GM23248 (cell line): ENCODE results near the gene NHLRC2. TPM values are rescaled to one million over a fixed set of nuclear protein-coding genes. Genes with fewer than 3 reads are reported as not detected.

Source experiments
- DNase-seq: peaks from one replicate; pipeline ENCODE4 v3.0.0-alpha.2; 2015
- H2AFZ ChIP-seq: fragments of 200-600 bp; sonication (generic); 2 replicates; pipeline ENCODE4 v1.6.1; 2016; ENCODE audit warnings: antibody characterized with exemption
- H3F3A ChIP-seq: fragments of 200-600 bp; sonication (generic); 2 replicates; pipeline ENCODE4 v1.6.1; 2016; ENCODE audit warnings: mild to moderate bottlenecking, antibody characterized with exemption, mixed run types; ENCODE audit not compliant: insufficient read depth
- H3K27ac ChIP-seq: fragments of 200-600 bp; sonication (generic); 2 replicates; pipeline ENCODE4 v1.5.1; 2016; ENCODE audit warnings: mild to moderate bottlenecking
- H3K27me3 ChIP-seq: fragments of 200-600 bp; sonication (generic); replicated peaks from 2 replicates; pipeline ENCODE4 v1.6.1; 2016; ENCODE audit warnings: mild to moderate bottlenecking; ENCODE audit not compliant: insufficient read depth
- H3K36me3 ChIP-seq: fragments of 200-600 bp; sonication (generic); 2 replicates; pipeline ENCODE4 v1.6.1; 2016; ENCODE audit warnings: low read depth, mild to moderate bottlenecking
- H3K4me1 ChIP-seq: fragments of 200-600 bp; sonication (generic); 2 replicates; pipeline ENCODE4 v1.6.1; 2016; ENCODE audit warnings: mild to moderate bottlenecking; ENCODE audit not compliant: insufficient read depth
- H3K4me2 ChIP-seq: fragments of 200-600 bp; sonication (generic); one replicate; pipeline ENCODE4 v1.6.1; 2016; ENCODE audit warnings: mild to moderate bottlenecking; ENCODE audit not compliant: unreplicated experiment
- H3K4me3 ChIP-seq: fragments of 200-600 bp; sonication (generic); 2 replicates; pipeline ENCODE4 v1.5.1; 2016; ENCODE audit warnings: mild to moderate bottlenecking
- H3K79me2 ChIP-seq: fragments of 200-600 bp; sonication (generic); 2 replicates; pipeline ENCODE4 v1.6.1; 2016; ENCODE audit warnings: mild to moderate bottlenecking; ENCODE audit not compliant: insufficient read depth
- H3K9ac ChIP-seq: fragments of 200-600 bp; sonication (generic); 2 replicates; pipeline ENCODE4 v1.6.1; 2016; ENCODE audit warnings: mild to moderate bottlenecking
- H3K9me2 ChIP-seq: fragments of 200-600 bp; sonication (generic); 2 replicates; pipeline ENCODE4 v1.6.1; 2016; ENCODE audit warnings: mixed run types, mild to moderate bottlenecking, moderate library complexity; ENCODE audit not compliant: insufficient read depth
- H3K9me3 ChIP-seq: fragments of 200-600 bp; sonication (generic); one replicate; pipeline ENCODE4 v1.6.1; 2017; ENCODE audit warnings: low read depth
- H4K20me1 ChIP-seq: fragments of 200-600 bp; sonication (generic); 2 replicates; pipeline ENCODE4 v1.6.0; 2016; ENCODE audit not compliant: insufficient read depth
- EZH2 ChIP-seq: fragments of 200-600 bp; sonication (generic); IDR thresholded peaks from 2 replicates; pipeline ENCODE4 v1.6.1; 2018; ENCODE audit warnings: antibody characterized with exemption, mild to moderate bottlenecking; ENCODE audit not compliant: insufficient read depth, poor library complexity, severe bottlenecking
- EZH2phosphoT487 ChIP-seq: fragments of 200-600 bp; sonication (generic); IDR thresholded peaks from 2 replicates; pipeline ENCODE4 v1.6.1; 2018; ENCODE audit warnings: antibody characterized with exemption, moderate library complexity, mild to moderate bottlenecking, low read depth; ENCODE audit not compliant: insufficient read depth
- WGBS, 2 experiments: methylation state at CpG; one replicate each; pipeline ENCODE4 v1.1.6; 2015 to 2017; ENCODE audit warnings: low lambda C conversion rate in 2 of 2, low coverage in 1 of 2; ENCODE audit errors: missing lambda C conversion rate in 2 of 2; 5-methylcytosine and 5-hydroxymethylcytosine counted together
- in situ Hi-C: fragments of 300-500 bp; cut with MboI; formaldehyde crosslinking; loops from 2 replicates; pipeline ENCODE4 v1.15.0; 2020
- polyA plus RNA-seq: library from polyadenylated mRNA; unstranded; fragments of >200 nt; fragmentation: Nextera tagmentation; extraction: Ambion mirVana; gene quantifications from 2 replicates; pipeline ENCODE4 v1.2.1, GENCODE V29; 2016
- total RNA-seq: library from RNA; depleted of rRNA; stranded (reverse); fragments of >200 nt; shearing (Covaris generic); gene quantifications from 2 replicates; pipeline ENCODE4 v1.2.3, GENCODE V29; 2014

The NHLRC2 gene
- total and polyA plus RNA-seq, 2 experiments from 2014 or later, result 10.1 to 10.2 TPM

DNA sequence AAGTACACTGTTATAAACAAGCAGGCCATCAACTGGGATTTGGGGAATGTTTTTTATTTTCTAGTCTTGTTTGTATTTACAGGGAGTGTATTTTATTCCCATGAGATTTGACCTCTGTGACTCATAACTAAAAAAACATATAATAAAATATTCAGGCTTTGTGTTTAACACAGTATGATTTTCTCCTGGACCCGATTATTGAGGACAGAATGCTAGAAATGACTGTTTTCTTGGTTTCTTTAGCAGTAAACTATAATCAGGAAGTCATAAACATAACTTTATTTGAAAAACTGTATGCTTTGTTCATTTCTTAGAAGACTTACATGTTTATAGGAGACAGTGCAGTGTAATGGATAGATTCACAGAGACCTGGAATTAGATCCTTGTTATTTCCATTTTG lies 2.1 kb downstream of the NHLRC2 start:
- DNase-seq, result peak; percentile 40

DNA sequence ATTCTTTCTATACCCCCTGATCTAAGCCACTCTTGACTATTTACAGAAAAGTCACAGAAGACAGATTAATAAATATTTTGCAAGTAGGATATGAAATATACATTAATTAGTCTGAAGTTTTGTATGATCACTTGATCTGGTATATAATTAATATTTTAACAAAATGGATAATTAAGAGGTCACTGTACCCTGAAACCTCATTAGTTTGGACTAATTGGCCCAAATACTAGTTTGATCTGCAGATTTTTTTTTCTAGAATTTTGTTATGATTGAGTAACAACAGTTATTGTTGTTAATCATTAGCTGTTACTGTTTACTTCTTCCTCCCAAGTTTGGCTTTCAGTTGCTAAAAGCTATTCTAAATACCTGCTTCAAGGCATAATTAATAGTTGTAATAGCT lies 2.7 kb downstream of the NHLRC2 start:
- H3F3A ChIP-seq, result no peaks in the 10 kb centered on the region
- no peaks in the 10 kb centered on the region for H3K9me3 ChIP-seq
- peak overlapping the region; percentile 89 for H3K4me2 ChIP-seq
- peaks cover 27% of the 10 kb centered on the region for H3K4me1 ChIP-seq
- H3K27me3 ChIP-seq, result no peaks in the 10 kb centered on the region
- peak overlapping the region; percentile 92; the same call in 1 of the 2 replicates for H3K4me3 ChIP-seq
- no peak overlapping the region for H3K27ac ChIP-seq
- peaks cover 19% of the 10 kb centered on the region for H3K36me3 ChIP-seq
- 0 out of 2 replicates have a peak overlapping the region, but pooled peaks have one; percentile 93 for H3K9ac ChIP-seq
- H3K79me2 ChIP-seq, result peaks cover 58% of the 10 kb centered on the region
- in situ Hi-C loops, result no loop called here
- H3K9me2 ChIP-seq, result no peaks in the 10 kb centered on the region
- DNase-seq, result peak; percentile 30
- TF ChIP-seq EZH2phosphoT487, result no peak
- no peaks in the 10 kb centered on the region for H4K20me1 ChIP-seq
- H2AFZ ChIP-seq, result no peak overlapping the region

More for the DNA sequence above, 2.1 kb downstream of the NHLRC2 start:
- H3K9me3 ChIP-seq, result no peaks in the 10 kb centered on the region
- no peaks in the 10 kb centered on the region for H3K9me2 ChIP-seq
- peak overlapping the region; percentile 89 for H3K4me2 ChIP-seq
- peaks cover 27% of the 10 kb centered on the region for H3K4me1 ChIP-seq
- no peak for TF ChIP-seq EZH2phosphoT487
- TF ChIP-seq EZH2, result no peak
- peaks cover 58% of the 10 kb centered on the region for H3K79me2 ChIP-seq
- H3K27me3 ChIP-seq, result no peaks in the 10 kb centered on the region
- H3K9ac ChIP-seq, result peak overlapping the region; percentile 93; the same call in 1 of the 2 replicates
- H3K27ac ChIP-seq, result no peak overlapping the region
- H3K36me3 ChIP-seq, result peaks cover 19% of the 10 kb centered on the region
- H4K20me1 ChIP-seq, result no peaks in the 10 kb centered on the region
- no peaks in the 10 kb centered on the region for H3F3A ChIP-seq
- 4 to 14% methylated on average over 1 of the region's 1 CpG for WGBS, 2 experiments
- in situ Hi-C loops, result no loop called here
- peak overlapping the region; percentile 92 for H3K4me3 ChIP-seq
- H2AFZ ChIP-seq, result peak overlapping the region; percentile 46

DNA sequence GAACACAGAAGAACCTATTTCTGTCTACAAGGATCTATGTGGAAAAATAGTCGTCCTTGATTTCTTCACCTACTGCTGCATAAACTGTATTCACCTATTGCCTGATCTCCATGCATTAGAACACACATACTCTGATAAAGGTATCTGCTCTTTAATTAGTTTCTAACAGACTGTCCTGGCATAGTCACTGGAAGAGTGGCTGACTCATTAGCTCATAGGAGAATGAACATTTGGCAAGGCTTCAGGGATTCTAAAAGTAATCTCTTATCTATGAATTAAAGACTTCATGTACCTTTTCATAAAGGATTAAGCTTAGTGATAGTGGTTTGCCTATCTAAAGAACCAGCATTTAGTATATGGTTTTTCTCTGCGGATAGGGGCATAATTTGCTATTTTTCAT lies 4.1 kb downstream of the NHLRC2 start:
- Histone ChIP-seq H3K9me3 (no peaks in the 10 kb centered on the region), H4K20me1 (no peaks in the 10 kb centered on the region), H3K4me2 (no peak overlapping the region), H3K27me3 (no peaks in the 10 kb centered on the region), H3K27ac (no peak overlapping the region), H3K9ac (no peak overlapping the region), H3K36me3 (peaks cover 19% of the 10 kb centered on the region), H3F3A (no peaks in the 10 kb centered on the region), H3K4me3 (no peak overlapping the region), H3K4me1 (peaks cover 24% of the 10 kb centered on the region), H3K79me2 (peaks cover 58% of the 10 kb centered on the region), H3K9me2 (no peaks in the 10 kb centered on the region), H2AFZ (no peak overlapping the region)
- peak; percentile 64 for DNase-seq
- in situ Hi-C loops, result no loop called here
- 76 to 78% methylated on average over 2 of the region's 2 CpGs for WGBS, 2 experiments
- TF ChIP-seq EZH2 (no peak), EZH2phosphoT487 (no peak)

DNA sequence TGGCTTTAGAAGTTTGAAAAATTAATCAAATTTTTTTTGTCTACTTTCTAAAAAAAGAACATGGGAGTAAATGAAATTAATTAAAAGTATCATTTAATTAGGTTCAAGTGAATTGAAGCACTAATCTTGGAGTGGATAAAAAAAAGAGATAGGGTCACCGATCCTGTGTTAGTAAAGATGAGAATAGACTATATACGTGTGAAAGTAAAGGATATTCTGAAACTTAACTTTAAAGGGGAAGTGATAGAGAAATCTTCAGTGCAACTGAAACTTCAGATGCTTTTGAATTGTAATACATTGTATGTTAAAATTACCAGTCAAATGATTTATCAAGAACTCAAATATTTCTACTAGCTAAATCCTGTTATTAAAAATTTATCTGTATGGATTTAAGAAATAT lies 4.8 kb downstream of the NHLRC2 start:
- Histone ChIP-seq H3K4me1 (peaks cover 22% of the 10 kb centered on the region), H3K36me3 (peaks cover 19% of the 10 kb centered on the region), H3F3A (no peaks in the 10 kb centered on the region), H3K9ac (no peak overlapping the region), H2AFZ (no peak overlapping the region), H3K79me2 (peaks cover 58% of the 10 kb centered on the region), H3K27ac (no peak overlapping the region), H3K4me3 (no peak overlapping the region), H4K20me1 (no peaks in the 10 kb centered on the region), H3K9me2 (no peaks in the 10 kb centered on the region), H3K27me3 (no peaks in the 10 kb centered on the region), H3K4me2 (no peak overlapping the region), H3K9me3 (no peaks in the 10 kb centered on the region)
- DNase-seq, result no peak
- WGBS, 2 experiments, result 96 to 100% methylated on average over 2 of the region's 2 CpGs
- in situ Hi-C loops, result no loop called here
- TF ChIP-seq EZH2 (no peak), EZH2phosphoT487 (no peak)

DNA sequence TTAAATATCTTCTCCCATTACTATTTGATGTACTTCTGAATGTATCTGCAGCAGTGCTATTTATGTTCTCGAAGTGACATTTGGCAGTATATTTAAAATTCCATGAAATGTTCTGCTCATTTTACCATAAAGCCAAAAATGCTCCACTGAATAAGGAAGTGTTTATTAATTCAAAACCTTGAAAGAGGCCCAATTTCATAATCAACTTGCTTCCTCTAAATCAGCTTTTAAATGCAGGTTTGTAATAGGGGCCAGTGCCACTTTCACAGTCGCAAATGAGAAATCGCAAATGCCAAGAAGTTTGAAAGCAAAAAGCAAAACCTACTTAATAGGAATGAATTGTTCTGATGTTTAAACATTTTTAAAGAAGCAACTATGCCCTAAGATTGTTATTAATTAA lies 11.4 kb downstream of the NHLRC2 start:
- 85 to 87% methylated on average over 3 of the region's 3 CpGs for WGBS, 2 experiments
- in situ Hi-C loops, result no loop called here

More for the DNA sequence above, 11.4 kb downstream of the NHLRC2 start:
- H4K20me1 ChIP-seq, result no peaks in the 10 kb centered on the region
- no peak overlapping the region for H2AFZ ChIP-seq
- no peaks in the 10 kb centered on the region for H3F3A ChIP-seq
- H3K4me1 ChIP-seq, result no peaks in the 10 kb centered on the region
- no peak overlapping the region for H3K4me2 ChIP-seq
- H3K4me3 ChIP-seq, result no peak overlapping the region
- no peak overlapping the region for H3K27ac ChIP-seq
- TF ChIP-seq EZH2phosphoT487, result no peak
- no peak for TF ChIP-seq EZH2
- no peaks in the 10 kb centered on the region for H3K27me3 ChIP-seq
- H3K36me3 ChIP-seq, result peaks cover 16% of the 10 kb centered on the region
- no peaks in the 10 kb centered on the region for H3K9me2 ChIP-seq
- DNase-seq, result no peak
- H3K9me3 ChIP-seq, result no peaks in the 10 kb centered on the region
- H3K9ac ChIP-seq, result no peak overlapping the region
- H3K79me2 ChIP-seq, result peaks cover 5% of the 10 kb centered on the region; the same call in 1 of the 2 replicates
